GM21528 (cell line): ENCODE measurements around the gene GPR18.
"Not testable (repeated sequence)": the region's sequence is repeated elsewhere in the genome, so short reads cannot be mapped to it uniquely, and the experiment has no call there.

Source experiments
- ATAC-seq: cut with Tn5 transposase; IDR thresholded peaks from one replicate; pipeline ENCODE4 v1.9.1; 2021; ENCODE audit warnings: mild to moderate bottlenecking, moderate library complexity; ENCODE audit not compliant: unreplicated experiment, low FRiP score

GPR18 gene

DNA sequence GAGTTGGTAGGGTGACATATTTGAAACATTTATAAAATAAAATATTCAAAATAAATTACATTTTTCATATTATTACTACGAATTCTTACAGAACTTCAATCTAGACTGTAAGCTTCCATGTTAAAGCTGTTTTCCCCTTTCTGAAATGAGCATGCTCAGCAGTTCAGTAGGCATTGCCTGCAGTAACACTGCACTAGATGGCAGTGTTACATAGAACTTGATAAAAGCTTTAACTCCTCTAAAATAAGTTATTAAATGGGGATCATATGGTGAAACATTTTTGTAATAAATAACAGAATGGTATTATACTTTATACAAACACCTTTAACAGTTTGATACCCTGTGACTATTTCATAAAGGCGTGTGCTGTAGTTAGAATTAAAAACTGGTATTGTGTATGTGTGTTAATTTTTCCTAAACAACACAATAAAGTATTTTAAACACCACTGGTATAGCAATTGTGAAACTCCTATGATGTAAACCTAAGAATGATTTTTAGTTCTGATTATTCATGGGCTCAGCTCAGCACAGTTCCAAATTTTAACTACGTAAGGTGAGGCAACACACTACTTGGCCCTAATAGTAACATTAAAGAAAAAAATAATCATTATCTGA is 11.6 kb upstream of the GPR18 start:
- peak; percentile 77 for ATAC-seq

- ATAC-seq = no peak
Measured at GRCh38 chr13:99268822-99269221, 10.6 kb upstream of the GPR18 start.

DNA sequence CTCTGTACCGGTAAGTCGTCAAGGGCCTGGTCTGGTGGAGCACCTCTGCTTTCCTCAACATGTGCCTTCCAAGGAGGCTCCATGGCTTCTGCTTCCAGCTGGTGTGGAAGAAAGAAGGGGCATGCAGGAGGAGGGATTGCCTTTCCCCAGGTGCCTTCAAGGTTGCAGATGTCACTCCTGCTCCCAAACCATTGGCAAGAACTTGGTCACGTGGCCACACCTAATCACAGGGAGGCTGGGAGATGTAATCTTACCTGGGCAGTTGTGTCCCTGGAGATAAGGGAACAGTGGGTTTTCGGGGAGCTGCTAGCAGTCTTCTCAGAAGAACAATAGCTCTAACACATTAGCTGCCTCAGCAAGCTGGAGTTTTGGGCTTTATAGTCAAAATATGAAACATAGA is 9.7 kb upstream of the GPR18 start:
- ATAC-seq = no peak

DNA sequence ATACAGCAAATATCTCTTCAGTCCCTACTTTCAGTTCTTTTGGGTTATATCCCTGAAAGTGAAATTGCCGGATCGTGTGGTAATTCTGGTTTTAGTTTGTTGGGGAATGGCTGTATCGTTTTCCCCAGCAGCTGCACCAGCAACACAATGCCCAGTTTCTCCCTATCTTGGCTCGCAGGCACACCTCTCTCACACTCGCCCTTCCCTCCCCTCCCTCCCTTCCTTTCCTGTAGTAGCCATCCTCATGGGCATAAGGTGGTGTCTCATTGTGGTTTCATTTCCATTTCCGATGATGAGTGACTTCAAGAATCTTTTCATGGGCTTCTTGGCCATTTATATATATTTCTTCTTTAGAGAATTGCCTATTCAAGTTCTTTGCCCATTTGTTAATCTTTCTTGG is 8.6 kb upstream of the GPR18 start:
- ATAC-seq = no peak

DNA sequence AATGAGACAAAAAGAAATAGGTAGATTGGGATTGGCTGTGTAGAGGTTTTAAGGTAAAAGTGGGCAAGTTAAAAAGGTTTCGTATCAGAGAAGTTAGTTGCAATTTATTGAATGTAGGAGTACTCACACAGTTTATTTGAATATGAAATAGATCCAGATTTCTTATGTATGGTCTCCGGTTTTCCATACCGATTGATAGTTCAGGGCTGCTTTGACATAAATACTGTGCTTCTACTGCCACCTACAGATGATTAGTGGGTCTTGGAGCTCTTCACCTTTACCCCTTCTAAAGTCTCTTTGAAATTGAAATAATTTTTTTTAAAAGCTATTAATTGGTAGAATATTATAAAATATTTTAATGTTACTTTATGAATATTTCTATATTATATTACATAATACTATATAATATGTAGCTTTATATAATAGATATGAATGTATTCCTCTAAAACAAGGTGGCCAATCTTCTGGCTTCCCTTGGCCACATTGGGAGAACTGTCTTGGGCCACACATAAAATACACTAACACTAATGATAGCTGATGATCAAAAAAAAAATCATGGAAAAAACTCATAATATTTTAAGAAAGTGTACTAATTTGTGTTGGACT is 7.7 kb upstream of the GPR18 start:
- ATAC-seq = no peak

- ATAC-seq = no peak
Measured at GRCh38 chr13:99265162-99265800, 7.1 kb upstream of the GPR18 start.

DNA sequence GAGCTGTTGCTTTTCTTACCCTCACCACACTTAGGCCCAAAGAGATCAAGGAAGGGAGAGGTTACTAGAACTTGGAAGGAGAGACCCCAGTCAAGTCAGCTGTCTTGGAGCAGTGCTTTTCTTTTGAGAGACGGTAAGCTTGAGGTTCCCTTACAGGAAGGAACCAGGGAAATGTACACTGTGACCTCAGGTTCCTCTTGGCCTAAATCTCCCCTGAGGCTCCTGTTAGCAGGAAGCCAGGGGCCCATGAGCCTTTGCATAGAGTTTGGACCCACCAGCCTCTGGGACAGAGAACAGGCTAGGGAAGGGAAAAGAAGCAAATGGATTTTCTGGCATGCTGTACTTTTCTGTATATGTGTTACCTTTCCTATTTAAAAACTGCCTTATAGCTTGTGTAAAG is 5.9 kb upstream of the GPR18 start:
- no peak for ATAC-seq

- no peak for ATAC-seq
Measured at GRCh38 chr13:99263126-99263785, 5.1 kb upstream of the GPR18 start.

DNA sequence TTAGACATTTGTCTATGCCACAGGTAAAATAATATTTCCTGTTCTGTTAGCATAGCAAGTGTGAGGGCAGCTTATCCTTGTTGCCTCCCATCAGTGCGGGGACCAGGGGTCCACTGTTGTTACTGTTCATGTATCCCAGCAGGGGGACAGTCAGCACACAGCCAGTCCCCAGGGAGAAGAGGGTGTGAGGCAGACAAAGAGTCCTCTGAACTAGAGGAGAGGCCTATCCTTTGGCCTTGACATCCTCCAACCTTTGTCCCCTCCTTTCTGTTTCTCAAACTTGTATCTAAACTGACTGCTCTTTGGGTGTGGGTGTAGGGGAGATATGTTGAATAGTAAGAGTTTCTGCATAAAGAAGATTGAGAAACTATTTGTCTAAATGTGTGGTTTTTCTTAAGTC is 2.9 kb upstream of the GPR18 start:
- ATAC-seq = no peak

GRCh38 chr13:99260216-99260615 is 2.0 kb upstream of the GPR18 start:
- no peak for ATAC-seq

DNA sequence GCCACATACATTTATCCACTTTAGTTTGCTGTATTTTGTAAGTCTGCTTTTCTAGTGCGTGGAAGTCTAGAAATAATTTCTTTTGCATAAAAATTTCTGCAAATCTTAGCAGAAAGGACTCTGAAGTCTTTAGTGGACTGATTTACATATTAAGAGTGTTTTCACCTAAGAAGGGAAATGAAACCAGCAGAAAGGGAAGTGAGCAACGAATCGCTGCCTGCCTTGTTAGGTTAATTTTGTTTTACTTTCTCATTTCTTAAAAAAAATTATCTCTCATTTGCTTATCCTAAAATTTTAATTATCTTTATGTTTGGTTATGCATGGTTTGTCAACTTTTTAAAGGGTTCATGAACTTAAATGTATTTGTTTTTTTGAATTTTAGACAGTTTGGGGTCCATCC is 767 bp upstream of the GPR18 start:
- ATAC-seq = peak; percentile 73

- ATAC-seq = no peak
Measured at GRCh38 chr13:99257291-99257690, 888 bp downstream of the GPR18 start.

- ATAC-seq = no peak
Measured at GRCh38 chr13:99256709-99257108, 1.5 kb downstream of the GPR18 start.

DNA sequence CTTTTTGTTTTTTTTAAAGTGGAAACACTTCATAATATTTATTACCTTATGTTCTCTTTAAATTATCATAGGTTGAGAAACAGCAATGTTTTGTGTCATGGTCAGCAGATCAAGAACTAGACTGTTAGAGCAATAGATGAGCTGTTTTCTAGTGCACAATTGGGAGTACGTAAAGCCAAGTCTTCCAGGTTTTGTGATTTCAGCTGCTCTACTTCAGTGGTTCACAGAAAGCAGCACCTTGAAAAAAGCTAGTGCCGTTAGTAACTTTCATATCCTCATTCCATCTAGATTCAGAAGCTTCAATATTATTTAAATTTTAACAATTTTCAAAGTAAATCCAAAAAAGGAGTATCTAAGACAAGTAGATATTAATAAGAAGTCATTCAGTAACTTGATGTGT is 1.9 kb downstream of the GPR18 start:
- no peak for ATAC-seq

GRCh38 chr13:99255271-99255670 is 2.9 kb downstream of the GPR18 start:
- no peak for ATAC-seq

GRCh38 chr13:99254830-99255229 is 3.3 kb downstream of the GPR18 start:
- no peak for ATAC-seq

GRCh38 chr13:99251921-99252320 is 6.3 kb downstream of the GPR18 start:
- ATAC-seq = no peak

DNA sequence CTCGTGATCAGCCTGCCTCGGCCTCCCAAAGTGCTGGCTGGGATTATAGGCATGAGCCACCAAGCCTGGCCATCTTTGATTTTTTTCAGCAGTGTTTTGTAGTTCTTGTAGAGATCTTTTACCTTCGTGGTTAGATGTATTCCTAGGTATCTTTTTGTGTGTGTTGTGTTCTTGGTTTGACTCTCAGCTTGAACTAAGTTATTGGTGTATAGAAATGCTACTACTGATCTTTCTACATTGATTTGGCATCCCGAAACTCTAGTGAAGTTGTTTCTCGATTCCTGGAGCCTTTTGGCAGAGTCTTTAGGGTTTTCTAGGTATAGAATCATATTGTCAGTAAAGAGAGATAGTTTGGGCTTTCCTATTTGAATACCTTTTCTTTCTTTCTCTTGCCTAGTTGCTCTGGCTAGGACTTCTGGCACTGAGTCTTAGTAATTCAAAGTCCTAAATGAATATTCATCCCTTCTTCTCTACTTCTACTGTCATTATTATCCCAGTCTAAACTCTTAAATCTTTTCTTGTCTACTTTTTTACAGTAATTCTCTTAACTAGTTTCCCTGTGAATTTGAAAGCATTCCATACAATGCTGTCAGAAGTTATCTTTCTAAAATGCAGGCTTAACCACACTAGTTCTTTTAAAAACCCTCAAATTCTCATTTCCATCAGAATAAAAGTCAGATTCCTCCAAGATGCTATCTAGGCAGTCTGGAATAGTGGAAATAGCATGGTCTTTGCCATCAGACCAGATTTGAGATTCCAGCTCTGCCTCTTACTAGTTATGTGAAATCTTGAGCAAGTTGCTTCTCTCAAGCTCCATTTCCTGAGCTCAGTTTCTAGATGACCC is 7.0 kb downstream of the GPR18 start:
- no peak for ATAC-seq

DNA sequence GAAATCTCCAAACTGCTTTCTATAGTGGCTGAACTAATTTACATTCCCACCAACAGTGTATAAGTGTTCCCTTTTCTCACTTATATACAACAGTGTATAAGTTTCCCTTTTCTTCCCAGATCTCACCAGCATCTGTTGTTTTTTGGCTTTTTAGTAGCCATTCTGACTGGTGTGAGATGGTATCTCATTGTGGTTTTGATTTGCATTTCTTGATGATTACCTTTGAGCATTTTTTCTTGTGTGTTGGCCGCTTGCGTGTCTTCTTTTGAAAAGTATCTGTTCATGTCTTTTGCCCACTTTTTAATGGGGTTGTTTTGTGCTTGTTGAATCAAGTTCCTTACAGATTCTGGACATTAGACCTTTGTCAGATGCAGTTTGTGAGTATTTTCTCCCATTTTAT is 8.6 kb downstream of the GPR18 start:
- not testable (repeated sequence) for ATAC-seq

DNA sequence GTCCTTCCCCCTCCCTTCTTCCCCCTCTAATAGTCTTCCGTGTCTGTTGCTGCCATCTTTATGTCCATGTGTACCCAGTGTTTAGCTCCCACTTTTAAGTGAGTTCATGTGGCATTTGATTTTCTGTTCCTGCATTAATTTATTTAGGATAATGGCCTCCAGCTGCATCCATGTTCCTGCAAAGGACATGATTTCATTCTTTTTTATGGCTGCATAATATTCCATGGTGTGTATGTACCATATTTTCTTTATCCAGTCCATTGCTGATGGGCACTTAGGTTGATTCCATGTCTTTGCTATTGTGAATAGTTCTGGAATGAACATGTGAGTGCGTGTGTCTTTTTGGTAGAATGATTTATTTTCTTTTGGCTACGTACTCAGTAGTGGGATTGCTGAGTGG is 9.0 kb downstream of the GPR18 start:
- ATAC-seq = not testable (repeated sequence)

- ATAC-seq = no peak
Measured at GRCh38 chr13:99246100-99246499, 12.1 kb downstream of the GPR18 start.
